NOMO-1 treated with dmso at 0.1 percent for 144 hours (cell line): ENCODE results near the gene PLD5.
"Not testable (repeated sequence)": the region's sequence is repeated elsewhere in the genome, so short reads cannot be mapped to it uniquely, and the experiment has no call there.

Experiments
- DNase-seq: peaks from one replicate; lab custom pipeline; 2025; ENCODE audit not compliant: unreplicated experiment; lab: John Stamatoyannopoulos, UW

PLD5 gene

GRCh38 chr1:242214455-242214854 is 310.0 kb downstream of the PLD5 start:
- not testable (repeated sequence) for DNase-seq

GRCh38 chr1:242212961-242213360 is 311.5 kb downstream of the PLD5 start:
- DNase-seq: not testable (repeated sequence)

- no peak for DNase-seq
Measured at GRCh38 chr1:242212401-242212800, 312.1 kb downstream of the PLD5 start.

GRCh38 chr1:242211254-242212022 is 313.1 kb downstream of the PLD5 start:
- DNase-seq: no peak

- not testable (repeated sequence) for DNase-seq
Measured at GRCh38 chr1:242210316-242210715, 314.2 kb downstream of the PLD5 start.

GRCh38 chr1:242209063-242209462 is 315.4 kb downstream of the PLD5 start:
- no peak for DNase-seq

- DNase-seq: no peak
Measured at GRCh38 chr1:242208021-242208420, 316.5 kb downstream of the PLD5 start.

GRCh38 chr1:242206994-242207393 is 317.5 kb downstream of the PLD5 start:
- DNase-seq: no peak

GRCh38 chr1:242205622-242206489 is 318.6 kb downstream of the PLD5 start:
- DNase-seq: no peak

GRCh38 chr1:242203262-242203661 is 321.2 kb downstream of the PLD5 start:
- DNase-seq: no peak

- no peak for DNase-seq
Measured at GRCh38 chr1:242201090-242201489, 323.4 kb downstream of the PLD5 start.

- no peak for DNase-seq
Measured at GRCh38 chr1:242199776-242200458, 324.6 kb downstream of the PLD5 start.

GRCh38 chr1:242197907-242198820 is 326.3 kb downstream of the PLD5 start:
- no peak for DNase-seq

GRCh38 chr1:242196914-242197313 is 327.6 kb downstream of the PLD5 start:
- DNase-seq: no peak

GRCh38 chr1:242196101-242196500 is 328.4 kb downstream of the PLD5 start:
- no peak for DNase-seq

GRCh38 chr1:242189591-242189990 is 334.9 kb downstream of the PLD5 start:
- DNase-seq: no peak

- DNase-seq: peak; percentile 79
Measured at GRCh38 chr1:242187816-242188215, 336.7 kb downstream of the PLD5 start.

- no peak for DNase-seq
Measured at GRCh38 chr1:242187171-242187570, 337.3 kb downstream of the PLD5 start.

- DNase-seq: no peak
Measured at GRCh38 chr1:242185731-242186130, 338.8 kb downstream of the PLD5 start.

- DNase-seq: no peak
Measured at GRCh38 chr1:242184955-242185354, 339.5 kb downstream of the PLD5 start.
